ENCODE data around the gene DYNC2LI1.

DNA sequence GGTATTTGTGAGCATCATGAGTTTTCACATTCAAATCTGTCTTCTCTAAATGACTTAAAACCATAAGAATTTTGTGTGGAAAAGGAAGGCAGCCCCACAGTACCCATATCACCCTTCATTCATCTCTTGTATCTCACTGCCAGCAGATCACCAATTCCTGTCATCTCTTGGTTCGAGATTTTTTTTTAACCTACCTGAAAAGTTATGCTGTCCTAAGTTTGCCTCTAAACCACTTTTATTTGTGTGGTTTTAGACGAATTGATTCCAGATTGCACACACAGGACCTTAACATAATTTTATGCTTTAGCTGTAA, 32.8 kb downstream of the DYNC2LI1 start:
- TF ChIP-seq ZFP3 (CRISPR knock-in tag; IDR thresholded peaks at IDR 0.05) = no peak
- TF ChIP-seq OSR1 (CRISPR knock-in tag; IDR thresholded peaks at IDR 0.05) = no peak
- TF ChIP-seq POU6F1 (CRISPR knock-in tag; IDR thresholded peaks at IDR 0.05; ENCODE audit: borderline replicate concordance, low read depth) = no peak
- TF ChIP-seq ARNTL (CRISPR knock-in tag; IDR thresholded peaks at IDR 0.05; ENCODE audit: borderline replicate concordance, low read depth) = no peak
- TF ChIP-seq GLIS3 (CRISPR knock-in tag; IDR thresholded peaks at IDR 0.05) = no peak
- TF ChIP-seq, protein P1, sequence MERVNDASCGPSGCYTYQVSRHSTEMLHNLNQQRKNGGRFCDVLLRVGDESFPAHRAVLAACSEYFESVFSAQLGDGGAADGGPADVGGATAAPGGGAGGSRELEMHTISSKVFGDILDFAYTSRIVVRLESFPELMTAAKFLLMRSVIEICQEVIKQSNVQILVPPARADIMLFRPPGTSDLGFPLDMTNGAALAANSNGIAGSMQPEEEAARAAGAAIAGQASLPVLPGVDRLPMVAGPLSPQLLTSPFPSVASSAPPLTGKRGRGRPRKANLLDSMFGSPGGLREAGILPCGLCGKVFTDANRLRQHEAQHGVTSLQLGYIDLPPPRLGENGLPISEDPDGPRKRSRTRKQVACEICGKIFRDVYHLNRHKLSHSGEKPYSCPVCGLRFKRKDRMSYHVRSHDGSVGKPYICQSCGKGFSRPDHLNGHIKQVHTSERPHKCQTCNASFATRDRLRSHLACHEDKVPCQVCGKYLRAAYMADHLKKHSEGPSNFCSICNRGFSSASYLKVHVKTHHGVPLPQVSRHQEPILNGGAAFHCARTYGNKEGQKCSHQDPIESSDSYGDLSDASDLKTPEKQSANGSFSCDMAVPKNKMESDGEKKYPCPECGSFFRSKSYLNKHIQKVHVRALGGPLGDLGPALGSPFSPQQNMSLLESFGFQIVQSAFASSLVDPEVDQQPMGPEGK (CRISPR knock-in tag; IDR thresholded peaks at IDR 0.05; ENCODE audit: borderline replicate concordance) = no peak
- no peak for TF ChIP-seq PPARA (CRISPR knock-in tag; IDR thresholded peaks at IDR 0.05; ENCODE audit: borderline replicate concordance)
